ENCODE results near the gene ZNF474. TPM values are rescaled to one million over a fixed set of nuclear protein-coding genes. Genes with fewer than 3 reads are reported as not detected.
A peak's percentile ranks its signal among the peaks of the same experiment; 100 is the strongest.

Gene ZNF474
- total RNA-seq, 1 experiment from 2014 or later, result 0.40 TPM

DNA sequence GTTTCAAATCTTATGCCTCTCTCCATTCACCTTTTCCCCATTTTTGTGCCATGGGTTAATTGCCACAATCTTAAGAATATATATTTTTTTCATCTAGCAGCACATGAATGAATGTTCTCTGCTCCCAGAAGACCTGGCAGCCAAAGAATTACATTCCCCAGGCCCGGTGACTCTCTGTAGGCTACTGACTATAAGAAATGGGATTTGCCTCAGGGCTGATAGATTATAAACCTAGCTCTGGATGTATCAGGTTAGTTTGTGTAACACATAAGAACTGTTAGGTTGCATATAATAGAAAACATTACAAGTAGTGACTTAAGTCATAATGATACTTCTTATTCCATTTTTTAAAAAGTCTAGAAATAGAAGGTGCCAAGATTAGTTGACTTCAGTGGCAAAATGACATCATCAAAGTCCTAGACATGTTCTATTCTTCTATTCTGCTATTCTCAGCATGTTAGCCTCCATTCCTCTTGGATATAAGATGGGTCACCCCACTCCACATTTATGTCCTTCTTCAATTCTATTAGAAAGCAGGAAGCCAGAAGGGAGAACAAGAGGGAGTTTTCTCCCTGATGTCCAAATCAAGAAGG is 10.9 kb upstream of the ZNF474 start:
- DNase-seq (ENCODE audit: low read depth), result no peak

DNA sequence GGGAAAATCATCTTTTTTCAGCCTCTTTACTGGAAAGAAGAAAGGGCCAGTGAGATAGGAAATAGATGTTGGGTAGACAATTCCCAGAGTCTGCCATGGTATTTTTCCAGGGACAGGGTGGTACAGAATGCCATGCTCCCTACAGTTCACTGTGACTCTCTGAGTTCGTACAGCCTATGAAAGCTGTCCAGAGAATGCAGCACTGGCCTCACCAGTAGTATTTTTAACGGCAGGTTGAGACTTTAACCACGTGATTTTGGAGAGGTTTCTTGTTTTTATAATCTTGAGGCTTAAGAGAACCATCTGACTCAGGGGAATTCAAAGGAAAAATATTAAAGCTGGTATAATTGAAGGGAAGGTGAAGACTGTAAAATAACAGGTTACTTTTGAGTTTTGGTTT is 10.1 kb upstream of the ZNF474 start:
- no peak for DNase-seq (ENCODE audit: low read depth)

DNA sequence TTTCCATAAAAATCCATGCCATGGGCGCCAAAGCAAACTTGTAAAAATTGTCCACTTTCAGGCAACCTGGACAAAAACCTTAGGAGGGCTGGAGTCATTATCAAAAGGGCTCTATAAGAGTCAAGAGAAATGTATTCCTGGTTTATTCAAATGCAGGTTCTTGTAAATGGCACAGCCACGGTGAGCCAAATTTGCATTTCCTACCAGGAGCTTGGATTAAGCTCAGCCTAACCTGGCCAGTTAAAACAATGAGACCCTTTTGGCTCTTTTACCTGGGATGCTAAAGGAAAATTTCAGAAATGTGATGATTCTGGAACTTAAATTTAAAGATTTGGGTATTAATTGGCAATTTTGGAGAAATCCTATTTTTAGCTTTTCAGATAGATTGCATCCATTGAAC is 8.9 kb upstream of the ZNF474 start:
- DNase-seq (ENCODE audit: low read depth), result no peak

DNA sequence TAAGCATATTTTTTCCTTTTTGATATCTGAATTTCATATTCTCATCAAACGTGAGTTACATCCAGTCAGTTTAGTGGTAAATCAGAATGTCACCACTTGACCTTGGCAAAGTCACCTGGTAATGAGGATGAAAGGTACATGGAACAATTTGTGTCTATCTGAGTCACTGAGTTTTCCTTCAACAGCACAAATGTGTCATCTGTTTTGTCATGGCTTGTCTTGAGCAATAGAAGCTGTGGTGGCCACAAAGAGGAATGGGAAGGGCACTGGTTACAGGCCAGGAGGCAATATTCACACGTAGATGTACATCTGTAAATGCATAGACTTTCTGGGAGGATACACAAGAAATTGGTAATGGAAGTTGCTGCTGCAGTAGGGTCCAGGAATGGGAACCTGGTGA is 8.4 kb upstream of the ZNF474 start:
- peak; percentile 72 for DNase-seq (ENCODE audit: low read depth)

DNA sequence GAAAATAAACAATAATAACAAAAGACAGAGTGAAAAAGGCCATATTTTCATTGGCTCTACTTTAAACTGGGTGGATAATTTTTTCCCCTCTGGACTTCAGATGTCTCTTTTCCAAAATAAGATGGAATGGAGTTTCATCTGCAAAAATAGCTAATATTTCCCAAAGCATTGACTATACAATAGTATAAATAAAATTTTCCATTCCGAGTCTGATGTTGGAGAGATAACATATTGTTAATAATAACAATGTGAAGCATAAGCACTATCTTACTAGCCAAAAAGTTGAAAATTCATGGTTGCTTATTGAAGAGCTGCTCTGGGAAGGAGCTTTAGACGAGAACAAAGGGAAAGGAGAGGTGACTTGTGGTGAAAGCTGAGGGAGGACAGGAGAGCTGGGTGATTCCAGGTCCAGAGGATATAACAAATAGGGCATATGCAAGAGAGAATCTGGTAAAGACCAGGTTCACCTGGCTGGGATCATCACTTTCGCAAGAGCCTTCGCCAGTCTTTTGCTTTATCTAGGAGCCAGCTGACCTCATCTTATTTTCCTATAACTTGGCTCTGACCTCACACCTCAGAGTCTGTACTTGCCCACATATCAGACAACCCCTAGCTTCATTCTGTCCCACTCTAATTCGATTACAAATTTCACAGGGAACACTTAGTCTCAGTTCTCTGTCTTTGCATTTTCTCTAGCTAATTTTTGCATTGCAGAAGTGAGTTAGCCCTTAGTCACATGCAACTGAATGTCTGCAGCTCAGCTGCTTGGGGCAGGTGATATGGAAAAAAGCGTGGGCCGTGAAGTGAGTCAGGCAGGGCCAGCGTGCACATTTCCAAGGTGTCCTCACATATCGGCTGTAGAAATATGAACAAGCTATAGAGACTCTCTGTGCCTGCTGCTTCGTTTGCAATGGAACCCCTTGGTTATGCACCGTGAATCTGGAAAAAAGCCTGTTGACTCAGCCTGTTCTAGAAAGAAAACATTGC is 7.6 kb upstream of the ZNF474 start:
- DNase-seq (ENCODE audit: low read depth), result peak; percentile 77

DNA sequence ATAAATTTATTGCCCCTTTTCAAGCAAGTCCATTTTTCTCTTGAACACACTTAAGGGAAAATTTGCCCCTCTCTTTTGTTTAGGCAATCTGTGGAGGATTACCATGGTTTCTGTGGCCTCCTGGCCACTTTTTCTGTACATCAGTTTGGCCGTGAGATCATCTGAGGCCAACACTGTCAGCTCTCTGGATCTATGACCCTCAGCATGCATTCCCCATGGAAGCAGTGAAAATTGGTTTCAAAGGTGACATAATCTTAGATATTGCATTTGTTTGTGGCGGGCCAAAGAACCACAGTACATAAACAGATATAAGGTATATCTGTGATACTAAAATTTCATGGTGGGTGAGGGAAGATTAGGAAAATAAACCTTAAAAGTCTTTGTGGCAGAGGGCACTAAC is 4.6 kb upstream of the ZNF474 start:
- no peak for DNase-seq (ENCODE audit: low read depth)

DNA sequence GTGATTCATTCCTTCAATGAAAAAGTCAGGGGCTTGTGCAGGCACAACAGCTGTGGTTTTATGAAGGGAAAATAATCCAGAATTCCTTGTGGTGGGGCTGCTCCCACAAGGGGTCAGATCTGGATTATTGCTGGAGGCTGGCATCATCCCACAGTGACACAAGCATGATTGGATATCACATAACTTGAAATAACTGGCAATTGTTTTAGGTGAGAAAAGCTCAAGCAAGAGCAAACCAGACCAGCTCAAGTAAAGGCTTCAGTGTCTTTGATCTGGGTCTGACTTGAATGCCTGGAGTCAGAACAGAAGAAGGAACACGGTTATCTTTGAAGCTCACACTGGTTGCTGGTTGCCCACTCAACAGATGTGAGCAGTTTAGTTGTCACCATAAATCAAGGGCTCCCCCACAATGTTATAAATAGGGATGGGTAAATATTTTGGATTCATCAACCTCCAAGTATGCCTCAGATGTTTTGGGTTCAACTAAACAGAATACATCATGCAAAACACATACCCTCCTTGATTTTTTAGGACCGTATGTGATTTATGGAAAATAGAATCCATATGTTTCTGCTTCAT is 3.1 kb upstream of the ZNF474 start:
- DNase-seq (ENCODE audit: low read depth), result peak; percentile 97

DNA sequence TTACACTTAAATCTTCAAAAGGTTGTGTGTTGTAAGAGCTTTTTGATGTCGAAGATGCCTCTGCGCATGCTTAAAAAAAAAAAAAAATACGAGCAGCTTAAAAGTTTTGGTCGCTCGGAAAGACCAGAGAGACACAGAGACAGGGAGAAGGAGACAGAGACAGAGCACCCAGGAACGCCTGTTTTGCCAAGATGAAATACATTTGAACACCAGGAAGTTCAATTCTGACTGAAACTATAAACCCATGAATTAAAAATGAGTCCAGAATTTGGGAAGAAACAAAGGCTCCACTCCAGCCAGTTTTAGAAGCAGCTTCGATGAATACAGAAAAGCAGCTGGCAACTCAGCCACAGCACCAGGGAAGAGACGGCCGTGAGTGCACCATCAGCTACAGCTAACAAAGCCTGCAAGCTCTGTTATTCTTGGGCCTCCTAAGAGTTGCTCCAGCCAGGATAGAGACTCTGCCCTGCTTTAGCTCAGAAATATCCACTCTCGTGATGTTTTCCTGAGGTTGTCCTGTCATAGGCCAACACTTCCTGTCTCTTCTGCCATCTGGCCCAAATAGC is 2.5 kb upstream of the ZNF474 start:
- DNase-seq (ENCODE audit: low read depth), result peak; percentile 45

DNA sequence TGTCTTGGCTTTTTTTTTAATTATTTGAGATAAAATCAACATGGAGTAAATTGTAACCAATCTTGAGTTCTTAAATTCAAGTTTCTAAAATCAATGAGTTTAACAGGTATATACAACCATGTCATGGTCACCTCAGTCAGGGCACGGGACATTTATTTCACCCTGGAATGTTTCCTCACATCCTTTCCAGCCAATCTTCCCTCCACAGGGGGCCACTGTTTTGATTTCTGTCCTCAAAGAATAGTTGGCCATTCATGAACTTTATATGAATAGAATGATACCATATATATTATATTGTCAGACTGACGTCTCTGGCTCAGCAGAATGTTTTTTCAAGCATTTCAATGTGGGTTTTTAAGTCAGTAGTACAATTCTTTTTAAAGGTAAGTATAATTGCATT is 806 bp downstream of the ZNF474 start:
- no peak for DNase-seq (ENCODE audit: low read depth)

DNA sequence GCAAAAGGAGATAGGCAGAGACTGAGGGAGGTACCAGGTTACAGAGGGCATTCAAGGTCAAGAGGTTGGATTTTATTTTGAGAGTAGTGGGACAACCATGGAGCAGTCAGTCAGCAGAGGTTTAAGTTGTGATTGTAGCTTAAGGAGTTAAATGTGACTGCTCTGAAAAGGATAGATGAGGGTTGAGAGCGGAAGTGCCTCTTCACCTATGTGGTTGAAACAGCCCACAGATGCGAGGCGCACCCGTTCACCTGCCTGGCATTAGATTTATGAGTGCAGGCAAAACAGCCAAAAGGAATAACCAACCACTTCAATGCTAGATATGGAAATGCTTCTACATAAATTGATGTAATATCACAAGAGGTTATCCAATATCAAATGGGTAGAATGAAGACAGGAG is 8.4 kb downstream of the ZNF474 start:
- DNase-seq (ENCODE audit: low read depth), result no peak

DNA sequence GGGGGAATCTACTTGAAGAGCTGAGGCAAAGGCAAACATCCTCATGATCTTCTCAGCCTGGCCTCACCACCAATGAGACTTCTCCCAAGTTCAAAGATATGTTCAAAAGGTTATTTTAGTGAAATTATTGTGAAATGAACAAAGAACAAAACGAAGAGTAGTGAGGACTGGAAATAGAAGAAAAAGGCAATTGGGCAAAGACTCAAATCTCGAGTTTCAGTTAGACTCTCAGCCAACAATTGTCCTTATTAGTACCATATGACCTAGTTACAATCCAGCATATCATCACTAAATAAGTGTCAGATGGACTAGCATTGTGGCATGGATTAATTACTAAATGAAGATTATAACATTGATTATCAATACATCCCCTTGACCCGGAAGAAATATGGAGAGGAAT is 9.0 kb downstream of the ZNF474 start:
- no peak for DNase-seq (ENCODE audit: low read depth)

DNA sequence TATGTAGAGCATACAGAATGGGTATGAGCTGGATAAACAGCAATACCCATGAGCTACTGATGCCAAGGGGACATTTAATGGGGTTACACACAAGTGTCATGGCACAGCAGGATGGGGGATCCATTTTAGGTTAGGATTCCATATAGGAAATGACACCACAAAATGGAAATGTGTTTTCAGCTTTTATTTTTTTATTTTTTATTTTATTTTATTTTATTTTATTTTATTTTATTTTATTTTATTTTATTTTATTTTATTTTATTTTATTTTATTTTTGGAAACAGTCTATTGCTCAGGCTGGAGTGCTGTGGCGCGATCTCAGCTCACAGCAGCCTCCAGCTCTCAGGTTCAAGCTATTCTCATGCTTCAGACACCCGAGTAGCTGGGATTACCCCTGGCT is 11.6 kb downstream of the ZNF474 start:
- DNase-seq (ENCODE audit: low read depth), result no peak

DNA sequence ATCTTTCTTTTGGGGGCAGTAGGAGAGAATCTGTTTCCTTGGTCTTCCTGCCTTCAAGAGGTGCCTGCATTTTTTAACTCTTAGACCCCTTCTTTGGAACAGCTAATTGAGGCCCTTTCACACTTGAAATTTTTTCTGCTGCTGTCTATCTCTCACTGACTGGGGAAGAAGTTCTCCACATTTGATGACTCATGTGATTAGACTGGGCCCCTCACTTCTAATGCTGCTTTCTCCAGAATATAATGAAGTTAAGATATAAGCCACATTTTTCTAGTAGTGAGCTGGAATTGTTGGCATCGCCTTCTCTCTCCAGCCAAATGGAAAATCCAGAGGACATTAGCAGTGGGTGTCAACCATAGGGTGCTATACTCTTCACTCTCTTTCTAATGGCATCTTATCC is 12.4 kb downstream of the ZNF474 start:
- no peak for DNase-seq (ENCODE audit: low read depth)

DNA sequence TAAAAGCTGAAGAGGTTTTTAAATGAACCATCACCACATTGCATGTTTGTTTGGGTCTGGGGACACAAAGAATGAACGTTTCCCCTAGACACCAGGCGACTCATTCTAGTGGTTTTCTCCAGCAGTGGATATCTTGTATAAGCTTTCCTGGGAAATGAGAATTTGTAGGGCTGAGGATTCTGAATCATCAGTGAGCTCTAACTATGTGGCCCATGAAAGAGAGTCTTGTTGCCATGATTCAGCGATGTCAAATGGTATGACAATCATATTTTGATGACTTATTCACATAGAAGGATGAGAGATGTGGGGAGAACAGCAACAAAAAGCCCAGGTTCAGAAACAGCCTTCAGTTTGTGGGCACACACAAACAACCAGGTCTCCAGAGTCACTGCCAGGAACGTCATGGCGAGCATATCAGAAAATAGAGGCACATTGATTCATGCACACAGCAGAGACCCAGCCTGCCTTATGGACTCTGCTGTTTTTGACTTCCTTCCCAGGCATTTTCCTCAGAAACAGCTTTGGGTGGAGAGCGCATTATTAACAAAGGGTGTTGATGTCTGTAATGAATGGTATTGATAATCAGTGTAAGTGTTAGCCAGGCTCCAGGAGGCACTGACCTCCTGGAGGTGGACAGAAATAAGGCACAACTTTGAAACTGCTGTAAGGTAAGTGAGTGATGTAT is 13.3 kb downstream of the ZNF474 start:
- DNase-seq (ENCODE audit: low read depth), result peak; percentile 99

DNA sequence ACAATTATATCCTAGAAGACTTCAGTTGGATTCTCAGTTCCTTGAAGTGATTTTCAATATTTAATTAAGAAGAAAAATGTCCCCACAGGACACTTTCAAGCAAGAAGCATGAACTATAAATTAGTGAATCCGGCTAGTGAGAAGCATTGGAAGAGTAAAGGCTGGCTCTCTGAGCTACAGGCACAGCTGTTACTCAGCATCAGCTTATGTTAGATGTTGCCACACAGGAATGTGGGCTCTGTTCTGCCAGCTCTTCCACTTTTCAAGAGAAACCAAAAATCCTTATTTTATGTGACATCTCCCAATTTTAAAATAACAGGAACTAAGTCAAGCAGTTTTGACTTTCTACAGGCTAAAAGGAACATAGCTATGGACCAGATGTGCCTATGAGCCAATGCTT is 14.9 kb downstream of the ZNF474 start:
- DNase-seq (ENCODE audit: low read depth), result peak; percentile 91

DNA sequence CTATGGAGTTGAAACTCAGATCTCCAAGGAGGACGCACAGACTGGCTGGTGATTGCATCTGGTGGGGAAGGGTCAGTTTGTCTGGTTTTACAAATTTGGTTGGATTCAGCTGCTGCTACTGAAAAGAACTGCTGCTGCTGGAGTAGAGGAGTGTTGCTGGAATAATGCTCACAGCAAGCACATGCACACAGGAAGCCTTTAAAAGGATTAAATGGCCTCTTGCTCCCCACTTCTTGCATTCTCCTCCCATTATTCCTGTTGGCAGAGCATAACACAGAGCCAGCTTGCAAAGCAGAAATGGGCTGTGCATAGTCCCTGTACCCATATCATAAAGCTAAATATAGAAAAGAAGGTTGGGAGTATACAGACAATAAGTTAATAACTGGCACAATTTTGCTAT is 16.6 kb downstream of the ZNF474 start:
- DNase-seq (ENCODE audit: low read depth), result no peak

DNA sequence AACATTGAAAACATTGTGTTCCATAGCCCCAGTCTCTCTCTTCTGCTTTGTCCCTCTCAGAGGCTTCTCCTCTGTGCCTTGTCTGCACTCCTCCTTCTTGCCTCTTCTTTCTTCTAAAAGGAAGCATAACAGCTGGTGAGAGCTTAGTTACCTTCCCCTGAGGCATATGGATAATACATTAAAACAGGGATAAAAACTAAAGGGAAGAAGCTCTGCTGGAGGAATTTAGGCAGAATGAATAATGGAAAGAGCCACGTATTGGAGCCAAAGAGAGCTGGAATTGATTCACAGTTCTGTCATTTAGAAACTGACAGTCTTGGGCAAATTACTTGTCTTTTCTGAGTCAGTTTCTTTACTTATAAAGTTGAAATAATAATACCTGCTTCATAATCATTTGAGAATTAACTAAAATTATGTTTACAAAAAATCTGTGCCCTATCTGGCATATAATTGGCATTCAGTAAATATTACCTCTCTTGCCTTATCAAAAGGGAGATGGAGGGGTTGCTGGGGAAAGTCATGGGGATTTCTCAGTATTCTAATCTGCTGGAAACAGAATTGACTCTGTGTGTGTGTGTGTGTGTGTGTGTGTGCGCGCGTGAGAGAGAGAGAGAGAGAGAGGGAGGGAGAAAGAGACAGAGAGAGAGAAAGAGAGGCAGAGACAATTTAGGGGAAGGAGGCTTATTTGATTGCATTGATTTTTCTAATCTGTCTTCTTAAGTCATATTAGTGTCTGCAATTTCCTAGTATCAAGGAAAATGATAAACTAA is 20.2 kb downstream of the ZNF474 start:
- no peak for DNase-seq (ENCODE audit: low read depth)

DNA sequence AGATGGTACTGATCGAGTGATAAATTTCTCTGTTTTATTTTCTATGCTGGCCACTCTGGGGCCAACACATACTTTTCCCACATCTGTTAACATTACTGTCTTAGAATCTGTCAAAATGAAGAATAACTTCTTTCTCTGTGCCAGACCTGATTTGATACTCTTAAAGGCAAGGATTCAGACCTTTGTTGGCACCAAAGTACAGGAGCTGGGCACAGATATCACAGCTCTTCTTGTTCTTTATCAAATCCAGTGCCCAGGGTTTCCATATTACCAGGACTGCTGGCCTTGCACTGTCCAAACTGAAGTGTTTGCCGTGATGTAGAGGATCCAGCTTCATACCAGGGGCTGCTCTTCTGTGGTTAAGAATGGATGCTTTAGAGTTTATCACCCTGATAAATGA is 20.9 kb downstream of the ZNF474 start:
- no peak for DNase-seq (ENCODE audit: low read depth)

DNA sequence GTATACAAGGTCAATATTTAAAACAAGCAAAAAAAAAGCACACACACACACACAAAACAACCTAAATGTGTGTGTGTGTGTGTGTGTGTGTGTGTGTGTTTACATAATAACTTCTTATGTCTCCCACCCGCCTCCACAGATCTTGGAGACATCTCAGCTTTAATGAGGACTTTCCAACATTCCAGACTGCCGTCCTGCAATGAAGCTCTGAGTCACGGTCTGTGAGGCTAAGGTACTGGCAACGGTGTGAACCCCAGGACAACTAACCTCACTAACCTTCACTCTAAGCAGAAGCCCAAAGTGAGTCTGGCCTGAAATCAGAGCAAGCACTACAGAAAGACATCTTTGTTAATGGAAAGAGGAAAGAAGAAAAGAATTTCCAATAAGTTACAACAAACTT is 22.3 kb downstream of the ZNF474 start:
- DNase-seq (ENCODE audit: low read depth), result no peak

DNA sequence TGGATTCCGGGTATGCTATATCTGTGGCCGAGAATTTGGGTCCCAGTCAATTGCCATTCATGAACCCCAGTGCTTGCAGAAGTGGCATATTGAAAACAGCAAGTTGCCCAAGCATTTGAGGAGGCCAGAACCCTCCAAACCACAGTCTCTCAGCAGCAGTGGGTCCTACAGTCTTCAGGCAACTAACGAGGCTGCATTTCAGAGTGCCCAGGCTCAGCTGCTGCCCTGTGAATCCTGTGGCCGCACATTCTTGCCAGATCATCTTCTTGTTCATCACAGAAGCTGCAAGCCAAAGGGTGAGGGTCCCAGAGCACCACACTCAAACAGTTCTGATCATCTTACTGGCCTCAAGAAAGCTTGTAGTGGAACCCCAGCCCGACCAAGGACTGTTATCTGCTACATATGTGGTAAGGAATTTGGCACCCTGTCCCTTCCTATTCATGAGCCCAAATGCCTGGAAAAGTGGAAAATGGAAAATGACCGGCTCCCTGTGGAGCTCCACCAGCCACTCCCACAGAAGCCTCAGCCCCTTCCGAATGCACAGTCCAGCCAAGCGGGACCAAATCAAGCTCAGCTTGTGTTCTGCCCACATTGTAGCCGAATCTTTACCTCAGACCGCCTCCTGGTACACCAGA is 23.0 kb downstream of the ZNF474 start:
- no peak for DNase-seq (ENCODE audit: low read depth)

DNA sequence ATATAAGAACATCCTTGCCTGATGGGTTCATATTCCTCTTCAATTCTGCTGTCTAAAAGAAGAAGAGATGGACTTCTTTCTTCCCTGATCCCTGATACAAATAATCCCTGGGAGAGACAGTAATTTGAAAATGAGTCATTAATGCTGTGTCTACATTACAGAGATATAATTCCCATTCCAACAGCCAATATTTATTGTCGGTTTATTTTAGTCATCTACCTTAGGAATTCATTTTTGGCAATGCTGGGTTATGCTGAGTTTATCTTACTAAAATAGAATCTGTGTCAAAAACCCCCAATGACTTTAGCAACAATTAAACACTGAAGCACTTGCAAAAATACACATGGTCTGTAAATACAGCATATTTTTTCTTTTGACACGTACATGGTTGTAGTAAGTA is 23.9 kb downstream of the ZNF474 start:
- peak; percentile 66 for DNase-seq (ENCODE audit: low read depth)

All from LHCN-M2 (cell line).